HG03354 (cell line): ENCODE data around the gene CCRL2.
"Not testable (repeated sequence)": the region's sequence is repeated elsewhere in the genome, so short reads cannot be mapped to it uniquely, and the experiment has no call there.

ENCODE experiments used
- ATAC-seq: cut with Tn5 transposase; IDR thresholded peaks from one replicate; pipeline ENCODE4 v1.9.1; 2021; ENCODE audit warnings: mild to moderate bottlenecking; ENCODE audit not compliant: unreplicated experiment, poor library complexity, severe bottlenecking

The CCRL2 gene

GRCh38 chr3:46400846-46401245 lies 6.2 kb upstream of the CCRL2 start:
- ATAC-seq: no peak

- no peak for ATAC-seq
Measured at GRCh38 chr3:46401579-46401978, 5.5 kb upstream of the CCRL2 start.

GRCh38 chr3:46402902-46403301 lies 4.2 kb upstream of the CCRL2 start:
- ATAC-seq: not testable (repeated sequence)

- no peak for ATAC-seq
Measured at GRCh38 chr3:46405301-46406019, 1.6 kb upstream of the CCRL2 start.

GRCh38 chr3:46406443-46406787 lies 644 bp upstream of the CCRL2 start:
- no peak for ATAC-seq

- ATAC-seq: no peak
Measured at GRCh38 chr3:46407970-46408369, 911 bp downstream of the CCRL2 start.

- no peak for ATAC-seq
Measured at GRCh38 chr3:46408853-46409252, 1.8 kb downstream of the CCRL2 start.

- ATAC-seq: no peak
Measured at GRCh38 chr3:46409739-46410489, 2.9 kb downstream of the CCRL2 start.

- ATAC-seq: no peak
Measured at GRCh38 chr3:46410669-46411068, 3.6 kb downstream of the CCRL2 start.

GRCh38 chr3:46411271-46411670 lies 4.2 kb downstream of the CCRL2 start:
- ATAC-seq: no peak

GRCh38 chr3:46412786-46413298 lies 5.8 kb downstream of the CCRL2 start:
- no peak for ATAC-seq

GRCh38 chr3:46413951-46414350 lies 6.9 kb downstream of the CCRL2 start:
- no peak for ATAC-seq

- no peak for ATAC-seq
Measured at GRCh38 chr3:46414739-46415138, 7.7 kb downstream of the CCRL2 start.

- no peak for ATAC-seq
Measured at GRCh38 chr3:46416125-46416810, 9.2 kb downstream of the CCRL2 start.

- ATAC-seq: no peak
Measured at GRCh38 chr3:46416811-46417510, 9.9 kb downstream of the CCRL2 start.

- ATAC-seq: no peak
Measured at GRCh38 chr3:46417841-46418611, 11.0 kb downstream of the CCRL2 start.

- no peak for ATAC-seq
Measured at GRCh38 chr3:46419816-46420215, 12.8 kb downstream of the CCRL2 start.

- ATAC-seq: no peak
Measured at GRCh38 chr3:46420931-46421330, 13.9 kb downstream of the CCRL2 start.

- ATAC-seq: no peak
Measured at GRCh38 chr3:46422617-46423016, 15.6 kb downstream of the CCRL2 start.
